H9 (cell line): ENCODE data around the gene KCTD16. TPM values are rescaled to one million over a fixed set of nuclear protein-coding genes. Genes with fewer than 3 reads are reported as not detected.

Experiments used
- DNase-seq: peaks from one replicate; pipeline ENCODE4 v3.0.0-alpha.2; 2017
- H2AFZ ChIP-seq: one replicate; pipeline ENCODE4 v1.6.1; 2013; ENCODE audit warnings: mild to moderate bottlenecking, low read length, control low read depth, moderate library complexity
- H2AK5ac ChIP-seq: 2 replicates; pipeline ENCODE4 v1.6.1; 2013; ENCODE audit warnings: low read length, control low read depth, mixed read lengths; ENCODE audit not compliant: insufficient read length
- H2BK120ac ChIP-seq: one replicate; pipeline ENCODE4 v1.6.1; 2013; ENCODE audit warnings: low read depth, mild to moderate bottlenecking, low read length, control low read depth, inconsistent platforms; ENCODE audit not compliant: poor library complexity, severe bottlenecking
- H2BK12ac ChIP-seq: 2 replicates; pipeline ENCODE4 v1.6.1; 2013; ENCODE audit warnings: low read length, control low read depth, mixed read lengths, low read depth; ENCODE audit not compliant: insufficient read length
- H2BK15ac ChIP-seq: 2 replicates; pipeline ENCODE4 v1.6.1; 2013; ENCODE audit warnings: low read depth, low read length, control low read depth
- H2BK20ac ChIP-seq: one replicate; pipeline ENCODE4 v1.6.1; 2013; ENCODE audit warnings: low read depth, mild to moderate bottlenecking, low read length, control low read depth, inconsistent platforms; ENCODE audit not compliant: poor library complexity, severe bottlenecking
- H2BK5ac ChIP-seq: 2 replicates; pipeline ENCODE4 v1.6.1; 2013; ENCODE audit warnings: low read length, control low read depth, mixed read lengths; ENCODE audit not compliant: insufficient read length
- H3K14ac ChIP-seq: 2 replicates; pipeline ENCODE4 v1.6.1; 2013; ENCODE audit warnings: low read length, control low read depth; ENCODE audit not compliant: insufficient read depth
- H3K18ac ChIP-seq: 2 replicates; pipeline ENCODE4 v1.6.1; 2013; ENCODE audit warnings: low read depth, mild to moderate bottlenecking, mixed read lengths, low read length, control low read depth; ENCODE audit not compliant: insufficient read length
- H3K23ac ChIP-seq: 2 replicates; pipeline ENCODE4 v1.6.1; 2013; ENCODE audit warnings: low read length, control low read depth, mixed read lengths, low read depth; ENCODE audit not compliant: insufficient read length
- H3K23me2 ChIP-seq: 2 replicates; pipeline ENCODE4 v1.6.1; 2013; ENCODE audit warnings: low read depth, mild to moderate bottlenecking, mixed read lengths, low read length, control low read depth; ENCODE audit not compliant: insufficient read length, poor library complexity, severe bottlenecking
- H3K27ac ChIP-seq: 2 replicates; pipeline ENCODE4 v1.5.1; 2013; ENCODE audit warnings: low read length, control low read depth, mixed read lengths, low read depth; ENCODE audit not compliant: insufficient read length
- H3K27me3 ChIP-seq: 2 replicates; pipeline ENCODE4 v1.6.1; 2013; ENCODE audit warnings: low read length, control low read depth, inconsistent platforms; ENCODE audit not compliant: insufficient read depth
- H3K4ac ChIP-seq: 2 replicates; pipeline ENCODE4 v1.6.1; 2013; ENCODE audit warnings: low read depth, mild to moderate bottlenecking, control low read depth, inconsistent platforms, low read length, moderate library complexity
- H3K4me1 ChIP-seq: 2 replicates; pipeline ENCODE4 v1.6.1; 2013; ENCODE audit warnings: low read length, control low read depth, inconsistent platforms; ENCODE audit not compliant: insufficient read depth
- H3K4me2 ChIP-seq: 2 replicates; pipeline ENCODE4 v1.6.1; 2013; ENCODE audit warnings: low read length, control low read depth, mixed read lengths; ENCODE audit not compliant: insufficient read length, insufficient read depth
- H3K56ac ChIP-seq: 2 replicates; pipeline ENCODE4 v1.6.1; 2013; ENCODE audit warnings: low read depth, mild to moderate bottlenecking, mixed read lengths, low read length, control low read depth; ENCODE audit not compliant: insufficient read length
- H3K79me1 ChIP-seq: 2 replicates; pipeline ENCODE4 v1.6.1; 2013; ENCODE audit warnings: low read depth, mild to moderate bottlenecking, moderate library complexity, low read length, control low read depth, inconsistent platforms; ENCODE audit not compliant: insufficient read depth, poor library complexity, severe bottlenecking
- H3K79me2 ChIP-seq: 2 replicates; pipeline ENCODE4 v1.6.1; 2013; ENCODE audit warnings: low read length, control low read depth, inconsistent platforms; ENCODE audit not compliant: insufficient read depth
- H3K9ac ChIP-seq: 2 replicates; pipeline ENCODE4 v1.6.1; 2013; ENCODE audit warnings: low read length, control low read depth, mixed read lengths; ENCODE audit not compliant: insufficient read length; ENCODE audit errors: extremely low read depth
- H3K9me3 ChIP-seq: one replicate; pipeline ENCODE4 v1.6.1; 2013; ENCODE audit warnings: low read depth, low read length, inconsistent platforms; ENCODE audit not compliant: control insufficient read depth
- H3T11ph ChIP-seq: one replicate; pipeline ENCODE4 v1.6.1; 2013; ENCODE audit warnings: mild to moderate bottlenecking, low read length, control low read depth, inconsistent platforms
- H4K20me1 ChIP-seq: one replicate; pipeline ENCODE4 v1.6.1; 2013; ENCODE audit not compliant: control insufficient read depth, insufficient read length, insufficient read depth
- H4K5ac ChIP-seq: 2 replicates; pipeline ENCODE4 v1.6.1; 2013; ENCODE audit warnings: low read depth, mild to moderate bottlenecking, mixed read lengths, low read length, control low read depth; ENCODE audit not compliant: insufficient read length
- H4K8ac ChIP-seq: replicated peaks from 2 replicates; pipeline ENCODE4 v1.6.1; 2013; ENCODE audit warnings: low read length, control low read depth, mixed read lengths, low read depth; ENCODE audit not compliant: insufficient read length
- H4K91ac ChIP-seq: 2 replicates; pipeline ENCODE4 v1.6.1; 2013; ENCODE audit warnings: low read depth, mild to moderate bottlenecking, moderate library complexity, mixed read lengths, low read length, control low read depth; ENCODE audit not compliant: insufficient read length
- H3K27ac Mint-ChIP-seq, 3 experiments: 2 replicates in 2 of 3; 3 replicates in 1 of 3; pipeline ENCODE4 v1.8.0; 2020 to 2021; ENCODE audit warnings: mixed read lengths in 3 of 3, mild to moderate bottlenecking in 1 of 3, moderate library complexity in 1 of 3
- H3K27me3 Mint-ChIP-seq: 2 replicates; pipeline ENCODE4 v1.8.0; 2021; ENCODE audit warnings: low read depth, mild to moderate bottlenecking, moderate library complexity, mixed read lengths
- H3K36me3 Mint-ChIP-seq, 3 experiments: 2 replicates in 2 of 3; 3 replicates in 1 of 3; pipeline ENCODE4 v1.8.0; 2020 to 2021; ENCODE audit warnings: low read depth in 3 of 3, mixed read lengths in 3 of 3; ENCODE audit not compliant: insufficient read depth in 1 of 3
- H3K4me1 Mint-ChIP-seq, 2 experiments: 2 replicates each; pipeline ENCODE4 v1.8.0; 2020; ENCODE audit warnings: mixed read lengths in 2 of 2
- H3K4me3 Mint-ChIP-seq, 2 experiments: 2 replicates in 1 of 2; 3 replicates in 1 of 2; pipeline ENCODE4 v1.8.0; 2020 to 2021; ENCODE audit warnings: mild to moderate bottlenecking in 2 of 2, mixed read lengths in 2 of 2, moderate library complexity in 1 of 2
- H3K9me3 Mint-ChIP-seq, 2 experiments: 2 replicates in 1 of 2; 3 replicates in 1 of 2; pipeline ENCODE4 v1.8.0; 2020; ENCODE audit warnings: mild to moderate bottlenecking in 2 of 2, mixed read lengths in 2 of 2, moderate library complexity in 1 of 2
- CTCF ChIP-seq: fragments of 200-600 bp; sonication (generic); conservative IDR thresholded peaks from 3 replicates; pipeline ENCODE4 v1.8.0; 2021; ENCODE audit warnings: antibody characterized with exemption, mild to moderate bottlenecking
- WGBS: extraction: QIAGEN DNeasy Blood & Tissue Kit; methylation state at CpG from one replicate; pipeline ENCODE4 v1.1.7; 2013; ENCODE audit warnings: missing lambda C conversion rate, low lambda C conversion rate, mixed read lengths; ENCODE audit not compliant: insufficient read length; ENCODE audit errors: extremely low coverage; 5-methylcytosine and 5-hydroxymethylcytosine counted together
- total RNA-seq: library from RNA; stranded (reverse); gene quantifications from 2 replicates; pipeline ENCODE4 v1.2.1, GENCODE V29; 2021

Gene KCTD16
- total RNA-seq, 1 experiment from 2014 or later, result 0.09 TPM

GRCh38 chr5:144143625-144144024 lies 27.0 kb upstream of the KCTD16 start:
- Histone ChIP-seq H3K27ac (no peak overlapping the region), H4K8ac (no peak overlapping the region), H4K91ac (no peak overlapping the region), H4K5ac (no peak overlapping the region), H3K4ac (no peak overlapping the region), H2AK5ac (no peak overlapping the region), H3K9ac (no peak overlapping the region), H2AFZ (no peak overlapping the region), H3K23ac (no peak overlapping the region), H2BK5ac (no peak overlapping the region), H2BK20ac (no peak overlapping the region), H4K20me1 (no peaks in the 10 kb centered on the region), H2BK120ac (no peak overlapping the region), H3K79me2 (no peaks in the 10 kb centered on the region), H2BK12ac (no peak overlapping the region), H3K4me2 (no peak overlapping the region), H3K9me3 (no peaks in the 10 kb centered on the region), H3K23me2 (no peaks in the 10 kb centered on the region), H3K4me1 (no peaks in the 10 kb centered on the region), H3K56ac (no peak overlapping the region), H3K27me3 (no peaks in the 10 kb centered on the region), H3K18ac (no peak overlapping the region), H3T11ph (no peak overlapping the region), H2BK15ac (no peak overlapping the region), H3K14ac (no peak overlapping the region), H3K79me1 (no peaks in the 10 kb centered on the region)
- no peaks in the 10 kb centered on the region for H3K9me3 Mint-ChIP-seq
- H3K27me3 Mint-ChIP-seq, result no peaks in the 10 kb centered on the region
- no peaks in the 10 kb centered on the region for H3K36me3 Mint-ChIP-seq
- peaks cover 9 to 13% of the 10 kb centered on the region in 2 experiments for H3K4me1 Mint-ChIP-seq
- WGBS, result no CpG with 5 or more reads among the region's 1 CpG
- TF ChIP-seq CTCF, result no peak
- no peak overlapping the region for H3K4me3 Mint-ChIP-seq
- DNase-seq, result no peak
- H3K27ac Mint-ChIP-seq, result no peak overlapping the region
